Karpas-422 (cell line): ENCODE measurements around the gene TAX1BP3. TPM values are rescaled to one million over a fixed set of nuclear protein-coding genes. Genes with fewer than 3 reads are reported as not detected.

Experiments
- DNase-seq: peaks from one replicate; pipeline ENCODE4 v3.0.0-alpha.2; 2015
- H2AFZ ChIP-seq: fragments of 200-600 bp; sonication (generic); 2 replicates; pipeline ENCODE4 v1.6.1; 2014; ENCODE audit warnings: antibody characterized with exemption, low read length, mixed read lengths
- H3K27ac ChIP-seq: fragments of 200-600 bp; sonication (generic); 2 replicates; pipeline ENCODE4 v1.5.1; 2014; ENCODE audit warnings: mild to moderate bottlenecking, low read length, moderate library complexity
- H3K27me3 ChIP-seq: fragments of 200-600 bp; sonication (generic); 2 replicates; pipeline ENCODE4 v1.6.1; 2014; ENCODE audit warnings: low read length, mixed read lengths
- H3K36me3 ChIP-seq: fragments of 200-600 bp; sonication (generic); 2 replicates; pipeline ENCODE4 v1.6.1; 2014; ENCODE audit warnings: low read length, mixed read lengths; ENCODE audit not compliant: insufficient read depth
- H3K4me1 ChIP-seq: fragments of 200-600 bp; sonication (generic); 2 replicates; pipeline ENCODE4 v1.6.1; 2014; ENCODE audit warnings: mild to moderate bottlenecking, low read length, mixed read lengths
- H3K4me2 ChIP-seq: fragments of 200-600 bp; sonication (generic); 2 replicates; pipeline ENCODE4 v1.6.1; 2014; ENCODE audit warnings: low read length, low read depth, mild to moderate bottlenecking; ENCODE audit not compliant: poor library complexity, severe bottlenecking
- H3K4me3 ChIP-seq: fragments of 200-600 bp; sonication (generic); 2 replicates; pipeline ENCODE4 v1.5.1; 2014; ENCODE audit warnings: mild to moderate bottlenecking, antibody characterized with exemption, low read length, mixed read lengths
- H3K79me2 ChIP-seq: fragments of 200-600 bp; sonication (generic); 2 replicates; pipeline ENCODE4 v1.6.1; 2014; ENCODE audit warnings: mild to moderate bottlenecking, low read length, mixed read lengths
- H3K9ac ChIP-seq: fragments of 200-600 bp; sonication (generic); 2 replicates; pipeline ENCODE4 v1.6.0; 2014; ENCODE audit warnings: low read length
- H3K9me2 ChIP-seq: fragments of 200-600 bp; sonication (generic), shearing (Covaris generic); replicated peaks from 2 replicates; pipeline ENCODE4 v1.6.0; 2014; ENCODE audit warnings: mild to moderate bottlenecking, low read length, moderate library complexity; ENCODE audit not compliant: insufficient read depth
- H3K9me3 ChIP-seq: fragments of 300-700, 200-600 bp; sonication (generic); 2 replicates; pipeline ENCODE4 v1.6.1; 2014; ENCODE audit warnings: low read length, mixed read lengths
- H4K20me1 ChIP-seq: fragments of 200-600 bp; sonication (generic); 2 replicates; pipeline ENCODE4 v1.6.1; 2014; ENCODE audit warnings: mild to moderate bottlenecking, antibody characterized with exemption, low read length, low read depth; ENCODE audit not compliant: insufficient read depth
- total RNA-seq: library from RNA; depleted of rRNA; stranded (reverse); fragments of >200 nt; shearing (Covaris generic); gene quantifications from 2 replicates; pipeline ENCODE4 v1.2.3, GENCODE V29; 2014; ENCODE audit warnings: low replicate concordance

TAX1BP3 gene
- total RNA-seq, 1 experiment from 2014 or later, result 31.5 TPM

- Histone ChIP-seq H3K9me3 (no peaks in the 10 kb centered on the region), H4K20me1 (no peaks in the 10 kb centered on the region; the same call in 1 of the 2 replicates), H3K27me3 (no peaks in the 10 kb centered on the region), H2AFZ (peak overlapping the region; percentile 74; the same call in 1 of the 2 replicates), H3K36me3 (peaks cover 7% of the 10 kb centered on the region; the same call in 1 of the 2 replicates), H3K9me2 (no peaks in the 10 kb centered on the region), H3K4me2 (peak overlapping the region; percentile 97), H3K79me2 (peaks cover 37% of the 10 kb centered on the region), H3K9ac (peak overlapping the region; percentile 96), H3K4me1 (peaks cover 22% of the 10 kb centered on the region), H3K4me3 (peak overlapping the region; percentile 97), H3K27ac (peak overlapping the region; percentile 60)
- DNase-seq, result no peak
Measured at GRCh38 chr17:3669085-3669347, 638 bp upstream of the TAX1BP3 start.

DNA sequence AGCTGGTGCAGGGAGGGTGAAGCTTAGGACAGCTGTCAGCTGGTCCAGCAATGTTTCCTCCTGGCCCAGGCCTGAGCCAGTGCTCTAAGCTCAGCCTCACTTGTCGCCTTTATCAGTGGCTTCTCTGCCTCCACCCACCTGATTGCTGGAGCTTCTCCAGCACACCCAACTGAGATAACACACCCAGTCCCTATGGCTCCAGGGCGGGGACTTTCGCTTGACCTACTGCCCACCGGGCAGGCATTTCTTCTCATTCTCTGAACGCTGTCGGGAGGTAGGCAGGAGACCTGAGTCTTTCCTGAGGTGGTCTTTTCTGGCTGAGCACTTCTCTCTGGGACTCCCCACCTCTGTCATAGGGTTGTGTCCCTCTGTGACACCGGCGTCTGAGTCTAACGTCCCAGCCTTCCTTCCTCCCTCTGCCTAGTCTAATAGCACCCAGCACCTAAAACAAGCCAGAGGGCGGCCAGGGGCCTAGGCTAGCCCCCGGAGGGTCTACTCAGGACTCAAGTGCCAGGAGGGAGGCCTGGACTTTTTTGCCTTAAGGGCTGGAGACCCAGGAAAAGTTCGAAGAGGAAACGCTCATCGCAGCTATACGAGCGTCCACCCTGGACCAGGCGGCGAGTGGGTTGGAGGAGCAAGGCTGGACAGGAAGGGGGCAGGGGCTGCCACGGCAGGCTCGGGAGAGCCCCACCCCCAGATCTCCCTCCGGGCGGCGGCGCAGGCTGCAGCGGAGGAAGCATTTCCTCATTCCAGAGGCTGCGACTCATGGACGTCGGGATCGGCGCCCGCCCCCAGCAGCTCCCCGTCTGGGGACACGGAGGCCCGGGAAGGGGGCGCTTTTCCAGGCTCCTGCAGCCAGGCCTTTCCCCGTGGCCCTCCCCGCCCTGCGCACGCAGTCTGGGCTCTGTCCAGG lies 756 bp downstream of the TAX1BP3 start:
- Histone ChIP-seq H3K79me2 (peaks cover 37% of the 10 kb centered on the region), H3K9ac (peak overlapping the region; percentile 90), H3K9me3 (no peaks in the 10 kb centered on the region), H3K4me3 (peak overlapping the region; percentile 88), H3K9me2 (no peaks in the 10 kb centered on the region), H3K27me3 (no peaks in the 10 kb centered on the region), H3K4me1 (peaks cover 22% of the 10 kb centered on the region), H3K4me2 (peak overlapping the region; percentile 98), H2AFZ (no peak overlapping the region; the same call in 1 of the 2 replicates), H3K36me3 (peaks cover 7% of the 10 kb centered on the region; the same call in 1 of the 2 replicates), H4K20me1 (no peaks in the 10 kb centered on the region; the same call in 1 of the 2 replicates), H3K27ac (peak overlapping the region; percentile 55)
- no peak for DNase-seq

DNA sequence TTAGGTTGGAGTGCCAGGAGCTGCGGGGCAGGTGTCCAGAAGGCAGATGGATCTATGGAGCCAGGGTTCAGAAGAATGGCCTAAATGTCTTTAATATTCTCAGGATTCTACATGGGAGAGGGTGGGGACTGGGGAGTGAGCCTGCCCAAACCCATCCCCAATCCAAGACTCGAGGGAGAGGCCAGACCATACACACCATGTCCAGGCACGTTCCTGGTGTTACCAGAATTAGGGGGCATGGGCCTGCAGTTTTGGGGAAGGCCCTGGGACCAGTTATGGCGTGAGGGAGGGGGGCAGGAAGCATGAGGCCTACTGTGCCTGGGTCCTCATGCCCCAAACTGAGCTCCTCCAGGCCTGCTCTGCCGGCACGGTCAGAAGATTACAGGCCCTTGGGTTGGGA lies 1.9 kb downstream of the TAX1BP3 start:
- Histone ChIP-seq H3K27ac (no peak overlapping the region), H3K9me3 (no peaks in the 10 kb centered on the region), H3K9me2 (no peaks in the 10 kb centered on the region), H4K20me1 (no peaks in the 10 kb centered on the region; the same call in 1 of the 2 replicates), H3K79me2 (peaks cover 34% of the 10 kb centered on the region), H3K9ac (no peak overlapping the region), H3K4me3 (no peak overlapping the region), H3K36me3 (peaks cover 1% of the 10 kb centered on the region; the same call in 1 of the 2 replicates), H3K4me2 (no peak overlapping the region), H3K27me3 (no peaks in the 10 kb centered on the region), H3K4me1 (peaks cover 22% of the 10 kb centered on the region), H2AFZ (no peak overlapping the region)
- DNase-seq, result no peak

DNA sequence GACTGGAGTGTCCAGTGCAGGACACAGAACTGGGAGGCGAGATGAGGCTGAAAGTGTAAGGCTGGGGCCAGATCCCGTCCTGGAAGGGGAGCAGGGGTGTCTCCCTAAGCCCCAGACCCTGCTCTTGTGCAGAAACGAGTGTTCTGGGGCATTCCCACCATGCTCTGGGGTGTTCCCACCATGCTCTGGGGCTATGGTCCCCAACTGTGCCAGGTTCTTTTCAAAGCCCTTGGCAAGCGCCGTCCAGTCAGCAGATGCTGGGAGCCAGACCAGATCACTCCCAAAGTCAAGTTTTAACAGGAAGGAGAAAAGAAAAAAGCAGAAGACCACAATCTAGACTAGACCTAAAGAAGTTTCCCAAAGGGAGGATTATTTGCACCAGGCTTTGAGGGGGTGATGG lies 2.5 kb downstream of the TAX1BP3 start:
- H3K4me1 ChIP-seq, result peaks cover 22% of the 10 kb centered on the region
- no peak for DNase-seq
- H3K4me3 ChIP-seq, result no peak overlapping the region
- no peak overlapping the region for H3K4me2 ChIP-seq
- no peaks in the 10 kb centered on the region for H3K27me3 ChIP-seq
- no peaks in the 10 kb centered on the region for H3K9me2 ChIP-seq
- H3K79me2 ChIP-seq, result peaks cover 30% of the 10 kb centered on the region
- H3K36me3 ChIP-seq, result no peaks in the 10 kb centered on the region
- H2AFZ ChIP-seq, result no peak overlapping the region
- H3K9me3 ChIP-seq, result no peaks in the 10 kb centered on the region
- H4K20me1 ChIP-seq, result no peaks in the 10 kb centered on the region; the same call in 1 of the 2 replicates
- no peak overlapping the region for H3K27ac ChIP-seq
- no peak overlapping the region for H3K9ac ChIP-seq

GRCh38 chr17:3663102-3664011 lies 5.0 kb downstream of the TAX1BP3 start:
- Histone ChIP-seq H3K36me3 (no peaks in the 10 kb centered on the region), H3K9ac (no peak overlapping the region), H3K79me2 (peaks cover 9% of the 10 kb centered on the region), H3K9me2 (no peaks in the 10 kb centered on the region), H3K27me3 (no peaks in the 10 kb centered on the region), H3K9me3 (no peaks in the 10 kb centered on the region), H4K20me1 (no peaks in the 10 kb centered on the region), H3K4me3 (no peak overlapping the region), H3K27ac (no peak overlapping the region), H3K4me1 (peaks cover 8% of the 10 kb centered on the region), H3K4me2 (no peak overlapping the region), H2AFZ (no peak overlapping the region)
- no peak for DNase-seq

DNA sequence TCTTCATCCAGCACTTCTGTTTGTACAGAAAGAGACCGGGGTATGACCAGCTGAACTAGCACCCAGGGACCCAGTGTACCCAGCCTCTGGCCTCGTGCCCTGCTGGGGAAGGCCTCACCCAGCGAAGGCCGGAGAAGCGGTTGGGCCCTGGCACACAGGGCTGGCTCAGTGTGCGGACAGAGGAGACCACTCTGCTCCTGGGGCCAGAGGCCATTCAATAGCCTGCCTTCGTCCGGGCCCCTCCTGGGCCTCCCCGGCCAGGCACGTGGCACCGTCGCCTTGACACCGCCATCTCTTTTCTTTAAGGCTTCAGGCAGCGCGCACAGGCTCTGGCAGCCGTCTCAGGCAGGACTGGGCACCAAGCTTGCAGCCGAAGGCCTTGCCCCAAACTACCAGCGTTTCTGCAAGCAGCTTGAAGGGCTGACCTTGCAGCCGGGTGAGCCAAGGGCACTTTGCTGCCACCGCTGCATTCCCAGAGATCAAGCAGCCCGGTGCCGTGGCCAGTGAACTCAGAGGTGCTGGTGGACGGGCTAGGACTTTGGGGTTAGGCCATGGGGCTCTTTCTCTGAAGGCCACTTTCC lies 8.0 kb downstream of the TAX1BP3 start:
- Histone ChIP-seq H3K4me3 (no peak overlapping the region), H3K79me2 (no peaks in the 10 kb centered on the region), H4K20me1 (no peaks in the 10 kb centered on the region), H3K27me3 (no peaks in the 10 kb centered on the region), H3K9me3 (no peaks in the 10 kb centered on the region), H3K4me2 (no peak overlapping the region), H3K9ac (no peak overlapping the region), H3K4me1 (no peaks in the 10 kb centered on the region), H3K36me3 (no peaks in the 10 kb centered on the region), H3K9me2 (no peaks in the 10 kb centered on the region), H2AFZ (no peak overlapping the region), H3K27ac (no peak overlapping the region)
- no peak for DNase-seq

GRCh38 chr17:3659541-3660111 lies 8.8 kb downstream of the TAX1BP3 start:
- H2AFZ ChIP-seq, result no peak overlapping the region
- H3K9ac ChIP-seq, result no peak overlapping the region
- H4K20me1 ChIP-seq, result no peaks in the 10 kb centered on the region
- no peaks in the 10 kb centered on the region for H3K4me1 ChIP-seq
- no peaks in the 10 kb centered on the region for H3K79me2 ChIP-seq
- H3K9me2 ChIP-seq, result no peaks in the 10 kb centered on the region
- no peak for DNase-seq
- no peak overlapping the region for H3K4me3 ChIP-seq
- H3K27ac ChIP-seq, result no peak overlapping the region
- no peaks in the 10 kb centered on the region for H3K36me3 ChIP-seq
- H3K9me3 ChIP-seq, result no peaks in the 10 kb centered on the region
- H3K4me2 ChIP-seq, result no peak overlapping the region
- H3K27me3 ChIP-seq, result no peaks in the 10 kb centered on the region
